IPS-20b (cell line): ENCODE results near the gene TTC9C.
"Not testable (repeated sequence)": the region's sequence is repeated elsewhere in the genome, so short reads cannot be mapped to it uniquely, and the experiment has no call there.

Source experiments
- H3K27ac ChIP-seq: one replicate; pipeline ENCODE4 v1.5.1; 2013; ENCODE audit warnings: low read length
- H3K27me3 ChIP-seq: 2 replicates; pipeline ENCODE4 v1.6.1; 2013; ENCODE audit warnings: mild to moderate bottlenecking, low read length, inconsistent platforms; ENCODE audit not compliant: insufficient read depth
- H3K36me3 ChIP-seq: 2 replicates; pipeline ENCODE4 v1.6.1; 2013; ENCODE audit warnings: low read depth, mild to moderate bottlenecking, inconsistent platforms, low read length, moderate library complexity; ENCODE audit not compliant: insufficient read depth
- H3K4me1 ChIP-seq: 2 replicates; pipeline ENCODE4 v1.6.1; 2013; ENCODE audit warnings: mild to moderate bottlenecking, control low read depth, inconsistent platforms, low read length, moderate library complexity; ENCODE audit not compliant: insufficient read depth
- H3K4me3 ChIP-seq: 2 replicates; pipeline ENCODE4 v1.5.1; 2013; ENCODE audit warnings: mild to moderate bottlenecking, low read length, inconsistent platforms
- H3K9ac ChIP-seq: 2 replicates; pipeline ENCODE4 v1.6.1; 2013; ENCODE audit warnings: low read depth, mild to moderate bottlenecking, inconsistent platforms, low read length, moderate library complexity
- H3K9me3 ChIP-seq: 2 replicates; pipeline ENCODE4 v1.6.1; 2013; ENCODE audit warnings: mild to moderate bottlenecking, low read depth, low read length, inconsistent platforms; ENCODE audit not compliant: insufficient read depth

TTC9C gene

GRCh38 chr11:62727872-62728170, 465 bp upstream of the TTC9C start:
- H3K36me3 ChIP-seq: peaks cover 29% of the 10 kb centered on the region
- H3K9ac ChIP-seq: peak overlapping the region; percentile 94
- H3K9me3 ChIP-seq: no peaks in the 10 kb centered on the region
- H3K27ac ChIP-seq: peak overlapping the region; percentile 91
- peaks cover 7% of the 10 kb centered on the region; the same call in 1 of the 2 replicates for H3K4me1 ChIP-seq
- H3K27me3 ChIP-seq: no peaks in the 10 kb centered on the region
- H3K4me3 ChIP-seq: peak overlapping the region; percentile 92

GRCh38 chr11:62730076-62730475, 1.8 kb downstream of the TTC9C start:
- H3K9ac ChIP-seq, H3K27ac ChIP-seq: not testable (repeated sequence)
- H3K4me3 ChIP-seq: peak overlapping the region; percentile 43; the same call in 1 of the 2 replicates

GRCh38 chr11:62732830-62733229, 4.5 kb downstream of the TTC9C start:
- Histone ChIP-seq H3K9ac (no peak overlapping the region), H3K27ac (no peak overlapping the region), H3K4me3 (no peak overlapping the region), H3K36me3 (peaks cover 39% of the 10 kb centered on the region), H3K27me3 (no peaks in the 10 kb centered on the region), H3K9me3 (no peaks in the 10 kb centered on the region), H3K4me1 (no peaks in the 10 kb centered on the region)

More at GRCh38 chr11:62730076-62730475, 1.8 kb downstream of the TTC9C start:
- H3K36me3 ChIP-seq: peaks cover 21% of the 10 kb centered on the region
- not testable (repeated sequence) for H3K4me1 ChIP-seq, H3K9me3 ChIP-seq, H3K27me3 ChIP-seq

GRCh38 chr11:62737196-62737595, 8.9 kb downstream of the TTC9C start:
- Histone ChIP-seq H3K36me3 (peaks cover 52% of the 10 kb centered on the region), H3K9ac (no peak overlapping the region), H3K27ac (no peak overlapping the region), H3K4me1 (no peaks in the 10 kb centered on the region), H3K4me3 (no peak overlapping the region), H3K9me3 (no peaks in the 10 kb centered on the region), H3K27me3 (no peaks in the 10 kb centered on the region)

- no peaks in the 10 kb centered on the region for H3K27me3 ChIP-seq
Measured at GRCh38 chr11:62747475-62748160, 19.3 kb downstream of the TTC9C start.

GRCh38 chr11:62749931-62750330, 21.6 kb downstream of the TTC9C start:
- not testable (repeated sequence) for H3K27me3 ChIP-seq, H3K9me3 ChIP-seq, H3K4me1 ChIP-seq, H3K27ac ChIP-seq, H3K4me3 ChIP-seq, H3K9ac ChIP-seq
- peaks cover 42% of the 10 kb centered on the region for H3K36me3 ChIP-seq

More at GRCh38 chr11:62747475-62748160, 19.3 kb downstream of the TTC9C start:
- Histone ChIP-seq H3K4me1 (no peaks in the 10 kb centered on the region), H3K27ac (no peak overlapping the region), H3K36me3 (peaks cover 33% of the 10 kb centered on the region), H3K9me3 (no peaks in the 10 kb centered on the region), H3K9ac (no peak overlapping the region), H3K4me3 (no peak overlapping the region)

- H3K9ac ChIP-seq: no peak overlapping the region
Measured at GRCh38 chr11:62752177-62752785, 24.0 kb downstream of the TTC9C start.

GRCh38 chr11:62752994-62753735, 24.9 kb downstream of the TTC9C start:
- H3K4me3 ChIP-seq: peak overlapping the region; percentile 79; the same call in 1 of the 2 replicates
- peaks cover 5% of the 10 kb centered on the region; the same call in 1 of the 2 replicates for H3K4me1 ChIP-seq
- H3K27ac ChIP-seq: no peak overlapping the region
- peak overlapping the region; percentile 77; the same call in 1 of the 2 replicates for H3K9ac ChIP-seq
- no peaks in the 10 kb centered on the region for H3K27me3 ChIP-seq
- H3K36me3 ChIP-seq: peaks cover 42% of the 10 kb centered on the region
- no peaks in the 10 kb centered on the region for H3K9me3 ChIP-seq

More at GRCh38 chr11:62752177-62752785, 24.0 kb downstream of the TTC9C start:
- H3K36me3 ChIP-seq: peaks cover 42% of the 10 kb centered on the region
- H3K27ac ChIP-seq: no peak overlapping the region
- H3K4me1 ChIP-seq: peaks cover 4% of the 10 kb centered on the region; the same call in 1 of the 2 replicates
- H3K9me3 ChIP-seq: no peaks in the 10 kb centered on the region
- H3K4me3 ChIP-seq: no peak overlapping the region
- no peaks in the 10 kb centered on the region for H3K27me3 ChIP-seq

- peaks cover 10% of the 10 kb centered on the region; the same call in 1 of the 2 replicates for H3K4me1 ChIP-seq
- no peaks in the 10 kb centered on the region for H3K9me3 ChIP-seq
- no peaks in the 10 kb centered on the region for H3K27me3 ChIP-seq
- peak within 1 kb of the TSS; percentile 79 for H3K4me3 ChIP-seq
- H3K27ac ChIP-seq: peak within 1 kb of the TSS; percentile 69
- peaks cover 40% of the 10 kb centered on the region for H3K36me3 ChIP-seq
- peak within 1 kb of the TSS; percentile 77 for H3K9ac ChIP-seq
Measured at GRCh38 chr11:62753736-62754603, 25.7 kb downstream of the TTC9C start, which contains the start of gene ZBTB3. Gene ZBTB3 (minus strand): TSS chr11:62754160. CDS start chr11:62753664, 496 bp downstream.

GRCh38 chr11:62755086-62755615, 26.9 kb downstream of the TTC9C start:
- Histone ChIP-seq H3K4me3 (peak overlapping the region; percentile 13; the same call in 1 of the 2 replicates), H3K27ac (no peak overlapping the region), H3K9me3 (no peaks in the 10 kb centered on the region), H3K27me3 (no peaks in the 10 kb centered on the region), H3K4me1 (peaks cover 10% of the 10 kb centered on the region; the same call in 1 of the 2 replicates), H3K9ac (peak overlapping the region; percentile 8; the same call in 1 of the 2 replicates), H3K36me3 (peaks cover 30% of the 10 kb centered on the region)
